Dermis microvascular lymphatic vessel endothelial cell (primary cell): ENCODE data around the gene TAPBP. TPM values are rescaled to one million over a fixed set of nuclear protein-coding genes. Genes with fewer than 3 reads are reported as not detected.
A peak's percentile ranks its signal among the peaks of the same experiment; 100 is the strongest.
"Not testable (repeated sequence)": the region's sequence is repeated elsewhere in the genome, so short reads cannot be mapped to it uniquely, and the experiment has no call there.

Experiments used
- DNase-seq, 2 donors: peaks; one replicate each; pipeline versions ENCODE4 v3.0.0 to v3.0.0-alpha.2; 2010; ENCODE audit warnings: low read depth in 2 of 2
- total RNA-seq: library from RNA; depleted of rRNA; stranded (reverse); fragments of >200 nt; gene quantifications from 2 replicates; pipeline ENCODE4 v1.2.1, GENCODE V29; 2014

Gene TAPBP
- total RNA-seq, 1 donor from 2014 or later, result 47.5 TPM

- DNase-seq, result peak in 1 of 2 donors; percentile 63
These were observed 15.7 kb downstream of the TAPBP start for GRCh38 chr6:33297956-33298772.

DNA sequence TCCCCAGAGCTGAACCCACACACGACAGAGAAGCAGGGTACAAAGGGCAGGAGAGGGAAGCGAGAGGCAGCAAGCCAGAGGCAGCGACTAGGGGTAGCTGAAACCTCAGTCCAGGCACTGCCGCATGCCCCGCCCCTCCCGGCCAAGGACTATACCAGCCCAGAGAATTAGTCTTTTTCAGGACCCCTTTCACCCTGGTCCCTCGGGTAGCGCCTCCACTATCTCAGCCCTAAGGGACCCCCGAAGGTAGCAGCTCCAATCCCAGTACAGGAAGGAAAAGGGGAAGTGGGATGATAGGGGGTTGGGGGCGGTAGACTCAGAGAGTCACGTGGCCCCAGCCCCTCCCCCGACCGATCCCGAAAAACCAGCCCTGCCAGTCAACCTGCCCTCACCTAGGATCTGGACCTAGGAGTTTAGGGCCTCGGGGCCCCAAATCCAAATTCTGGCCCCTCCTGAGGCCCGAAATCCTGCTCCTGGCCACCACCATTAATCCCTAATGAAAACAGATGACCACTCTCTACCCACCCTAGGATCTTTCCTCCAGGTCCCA is 16.4 kb downstream of the TAPBP start:
- no peak for DNase-seq

DNA sequence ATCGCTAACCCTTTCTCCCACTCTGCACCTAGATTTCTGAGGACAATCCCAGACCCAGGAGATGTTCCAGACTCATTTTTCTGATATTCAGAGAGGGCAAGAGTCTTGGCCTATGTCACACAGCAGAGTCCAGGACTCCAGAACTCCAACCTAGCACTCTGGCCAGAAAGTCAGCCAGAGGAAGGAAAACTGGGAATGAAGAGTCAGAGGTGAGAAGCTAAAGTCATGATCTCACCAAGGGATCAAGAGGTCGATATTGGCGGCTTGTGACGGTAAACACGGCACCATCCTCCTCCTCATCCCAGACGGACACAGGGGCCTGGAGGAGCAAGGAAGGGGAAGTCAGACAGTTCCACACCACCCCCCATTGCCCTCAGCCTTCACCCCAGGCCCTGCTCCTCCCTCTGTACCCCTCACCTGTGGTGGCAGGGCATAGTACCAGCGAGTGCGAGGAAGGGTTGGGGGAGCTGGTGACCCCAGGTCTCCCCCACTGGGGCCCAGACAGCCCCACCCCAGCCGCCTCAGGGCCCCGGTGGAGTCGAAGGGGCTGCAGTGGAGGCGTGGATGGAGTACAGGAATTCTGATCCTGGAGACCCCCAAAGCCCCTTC is 17.0 kb downstream of the TAPBP start:
- DNase-seq, result no peak

DNA sequence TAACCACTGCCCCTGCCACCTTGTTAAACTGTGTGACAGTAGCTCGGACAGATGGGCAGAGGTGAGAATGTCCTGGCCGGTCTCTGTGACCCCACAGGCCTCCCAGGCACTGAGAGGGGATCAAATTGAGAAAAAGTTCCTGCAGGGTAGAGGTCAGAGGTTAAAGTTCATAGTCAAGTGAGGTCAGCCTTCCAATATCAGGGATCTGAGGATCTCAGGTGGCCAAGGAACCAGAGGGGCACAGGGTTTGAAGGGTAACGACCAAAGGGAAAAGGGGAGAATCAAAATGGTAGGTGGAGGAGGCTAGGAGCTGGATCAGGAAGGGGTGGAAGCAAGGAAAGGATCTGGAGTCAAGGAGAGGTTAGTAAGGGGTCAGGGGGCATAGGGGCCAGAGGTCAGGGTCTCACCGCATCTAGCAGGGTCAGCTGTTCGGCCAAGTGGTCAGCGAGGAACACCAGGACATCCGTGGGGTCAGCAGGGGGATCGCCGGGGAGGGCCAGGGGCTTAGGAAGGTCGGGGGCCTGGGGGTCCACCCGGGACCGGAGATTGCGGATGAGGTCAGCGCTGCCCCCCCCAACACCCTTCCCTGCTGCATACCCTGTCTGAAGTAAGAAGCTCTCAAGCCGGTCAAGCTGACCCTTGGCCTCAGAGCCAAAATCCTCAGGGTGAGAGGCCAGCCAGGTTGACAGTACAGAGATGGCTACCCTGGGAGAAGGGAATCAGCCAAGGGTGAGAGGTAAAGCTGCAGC is 18.1 kb downstream of the TAPBP start:
- DNase-seq, result no peak

DNA sequence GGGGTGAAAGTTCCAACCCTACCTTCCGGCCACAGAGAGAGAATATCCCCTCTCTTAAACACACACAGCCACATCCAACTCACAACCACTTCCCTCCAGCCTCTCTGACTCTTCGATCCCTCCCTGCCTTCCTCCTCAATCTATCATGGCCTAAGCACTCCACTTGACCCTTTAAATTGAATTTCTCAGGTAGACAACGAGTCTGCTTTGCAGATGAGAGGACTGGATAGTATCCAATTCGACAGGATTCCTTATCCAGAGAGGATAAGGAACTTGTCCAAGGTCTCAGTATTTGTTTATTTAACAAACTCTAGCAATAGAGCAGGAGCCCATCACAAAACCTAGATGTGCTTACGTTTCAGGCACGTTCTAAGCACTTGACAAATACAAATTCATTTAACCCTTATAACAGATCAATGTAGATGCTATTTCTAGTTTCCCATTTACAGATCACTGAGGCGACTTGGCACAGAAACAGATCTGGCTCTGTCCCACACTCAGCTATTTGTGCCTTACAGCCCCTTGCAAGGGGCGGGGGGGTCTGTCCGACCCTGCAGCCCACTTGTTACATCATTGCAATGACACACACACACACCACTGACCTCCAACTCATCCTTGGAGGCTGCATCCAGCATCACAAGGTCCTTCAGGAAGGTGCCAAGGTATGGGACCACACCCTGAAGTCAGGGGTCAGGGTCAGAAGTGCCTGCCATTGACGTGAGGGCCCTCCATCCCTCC is 19.6 kb downstream of the TAPBP start:
- no peak for DNase-seq

- no peak for DNase-seq
These were observed 20.7 kb downstream of the TAPBP start for GRCh38 chr6:33292996-33293682.

GRCh38 chr6:33290459-33290858 is 23.4 kb downstream of the TAPBP start:
- no peak for DNase-seq

GRCh38 chr6:33289784-33290315 is 24.0 kb downstream of the TAPBP start:
- DNase-seq, result peak in 1 of 2 donors; percentile 16

DNA sequence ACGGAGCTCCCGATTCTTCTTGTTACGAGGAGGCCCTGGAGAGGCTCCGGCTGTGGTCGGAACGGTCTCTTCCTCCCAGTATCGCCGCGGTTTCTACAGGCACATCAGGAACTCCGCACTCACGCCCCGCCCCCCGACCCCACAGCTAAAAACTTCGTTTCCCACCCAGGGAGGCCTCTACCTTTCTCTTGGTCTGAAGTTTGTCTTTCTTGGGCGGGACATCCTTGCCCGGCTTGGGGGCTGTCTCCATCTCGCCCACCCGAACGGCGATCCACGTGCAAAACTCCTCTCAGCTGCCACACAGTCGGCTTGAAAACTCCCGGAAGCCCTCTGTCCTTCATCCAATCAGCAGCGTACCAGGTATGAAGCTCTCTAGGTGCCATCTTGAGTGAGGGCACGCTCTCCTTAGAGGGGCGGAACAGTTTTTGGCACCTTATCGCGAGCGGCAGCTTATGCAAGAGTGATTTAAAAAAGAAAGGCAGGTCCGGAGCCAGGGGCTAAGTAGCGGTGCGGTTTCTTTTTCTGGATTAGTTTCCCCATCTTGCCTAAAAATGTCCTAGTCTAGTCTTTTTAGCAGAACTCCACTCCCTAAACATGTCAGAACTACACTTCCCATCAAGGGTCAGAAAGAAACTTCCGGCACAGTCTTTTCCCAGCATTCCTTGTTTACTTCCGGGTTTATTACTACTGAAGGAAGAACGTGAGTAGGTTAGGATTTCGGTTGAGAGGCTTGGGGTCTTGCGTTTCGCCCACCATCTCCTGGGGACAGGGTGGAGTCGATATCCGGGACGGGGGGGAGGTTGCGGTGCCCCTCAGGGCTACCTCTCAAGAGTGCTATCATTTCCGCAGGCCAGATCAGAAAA is 24.7 kb downstream of the TAPBP start, which contains the start of the genes PFDN6 and WDR46:
PFDN6 (plus strand) TSS at position 681 of the 863 bp plus-strand sequence. CDS start 256 bp downstream, outside the sequence.
WDR46 (minus strand) TSS at position 319 of the 863 bp plus-strand sequence; CDS start at position 250, 69 bp downstream.
- peak; percentile 80 to 90 for DNase-seq

DNA sequence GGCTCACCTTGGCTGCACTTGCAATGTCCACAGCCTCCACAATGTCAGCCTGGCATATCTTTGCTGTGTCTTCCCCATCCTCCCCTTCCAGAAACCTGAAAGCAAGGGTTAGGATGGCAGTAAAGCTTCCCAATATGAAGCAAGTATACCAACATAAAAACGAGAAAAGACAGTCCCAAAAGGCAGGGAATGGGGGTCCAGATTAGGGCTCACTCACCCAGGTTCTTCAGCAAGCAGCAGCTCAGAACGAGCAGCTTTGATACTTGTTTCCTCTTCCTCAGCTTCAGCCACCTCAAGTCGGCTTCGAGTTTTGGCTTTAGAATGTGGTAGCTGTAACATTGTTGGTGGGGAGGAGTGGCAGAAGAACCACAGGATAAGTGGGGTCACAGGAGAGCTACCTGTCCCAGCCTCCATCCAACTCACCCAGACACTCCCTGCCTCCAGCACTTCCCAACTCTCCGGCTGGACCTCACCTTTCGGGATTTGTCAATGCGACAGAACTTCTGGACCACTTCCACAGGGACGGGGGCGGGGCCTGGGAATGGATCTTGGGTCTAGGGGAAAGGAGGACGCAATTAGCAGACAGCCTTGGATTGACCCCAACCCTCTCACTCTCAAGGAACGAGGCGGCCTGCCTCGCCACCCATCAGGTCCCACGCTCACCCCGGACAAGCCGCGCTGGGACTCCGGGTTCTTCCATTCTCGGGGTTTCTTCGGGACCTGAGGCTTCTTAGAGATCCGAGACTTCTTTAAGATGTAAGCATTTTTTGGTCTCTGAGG is 25.5 kb downstream of the TAPBP start:
- DNase-seq, result no peak

DNA sequence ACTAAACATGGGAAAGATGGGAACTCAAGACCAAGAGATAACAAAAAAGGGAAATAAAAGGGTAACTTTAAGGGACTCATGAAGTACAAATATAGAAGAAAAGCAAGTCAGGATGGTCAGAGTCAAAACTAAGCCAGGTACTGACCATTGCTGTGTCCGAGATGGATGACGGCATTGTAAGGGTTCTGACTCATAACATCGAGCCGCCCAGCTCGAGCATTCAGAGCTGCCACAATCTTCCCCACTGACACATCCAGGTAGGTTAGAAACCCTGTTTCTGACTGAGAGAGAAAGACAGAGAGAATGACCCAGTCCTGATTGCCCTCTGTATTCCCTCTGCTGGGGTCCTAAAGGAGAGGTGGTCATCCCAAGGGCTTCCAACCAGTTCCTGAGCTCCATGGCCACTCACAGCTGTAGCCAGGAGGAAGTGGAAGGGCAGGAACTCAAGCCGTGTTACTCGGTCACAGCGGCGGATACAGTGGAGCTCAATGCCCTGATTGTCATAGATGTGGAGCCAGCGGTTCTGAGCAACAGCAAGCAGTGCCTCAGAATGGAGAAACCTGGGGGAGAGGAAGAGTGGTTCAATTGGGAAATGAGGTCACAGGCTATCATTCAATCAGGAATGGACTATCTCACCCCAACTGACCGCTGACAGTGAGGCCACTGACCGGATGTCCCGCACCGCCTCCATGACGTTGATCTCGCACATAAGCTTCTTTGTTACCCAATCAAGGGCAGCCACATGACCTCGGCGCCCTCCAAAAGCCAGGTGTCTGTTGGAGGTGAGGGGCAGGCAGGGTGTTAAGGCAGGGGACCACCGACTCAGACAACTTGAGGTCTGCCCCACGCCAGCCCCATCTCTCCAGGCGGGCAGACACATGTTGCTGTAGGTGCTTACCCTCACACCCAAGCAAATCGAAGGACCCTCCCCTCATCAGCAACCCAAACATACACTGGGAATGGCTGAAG is 26.6 kb downstream of the TAPBP start:
- DNase-seq, result no peak

DNA sequence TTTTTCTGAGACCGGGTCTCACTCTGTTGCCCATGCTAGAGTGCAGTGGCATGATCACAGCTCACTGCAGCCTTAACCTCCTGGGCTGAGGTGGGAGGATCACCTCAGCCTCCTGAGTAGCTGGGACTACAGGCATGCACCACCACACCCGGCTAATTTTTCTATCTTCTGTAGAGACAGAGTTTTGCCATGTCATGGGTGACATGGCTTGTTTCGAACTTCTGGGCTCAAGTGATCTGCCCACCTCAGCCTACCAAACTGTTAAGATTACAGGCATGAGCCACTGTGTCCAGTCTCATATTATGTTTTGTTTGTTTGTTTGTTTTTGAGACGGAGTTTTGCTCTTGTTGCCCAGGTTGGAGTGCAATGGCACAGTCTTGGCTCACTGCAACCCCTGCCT is 28.7 kb downstream of the TAPBP start:
- DNase-seq, result not testable (repeated sequence)

DNA sequence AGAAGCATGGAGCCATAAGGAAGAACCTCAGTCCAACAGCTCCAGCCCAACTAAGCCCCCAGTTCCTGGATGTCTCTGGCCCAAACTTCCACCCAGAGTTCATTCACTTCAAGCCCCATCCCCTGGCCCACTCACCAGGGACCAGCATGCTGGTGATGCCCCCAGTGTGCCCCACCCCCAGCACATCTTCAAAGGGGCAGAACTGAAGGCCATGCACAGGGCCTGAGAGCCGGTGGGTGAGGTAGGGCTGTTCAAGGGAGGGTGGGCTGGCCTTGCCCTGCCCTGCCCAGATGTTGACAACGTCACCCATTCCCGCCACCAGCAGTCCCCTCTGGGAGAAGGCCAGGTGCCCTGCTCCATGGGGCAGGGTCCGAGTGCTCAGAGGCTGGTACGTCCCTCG is 33.3 kb downstream of the TAPBP start:
- DNase-seq, result no peak

DNA sequence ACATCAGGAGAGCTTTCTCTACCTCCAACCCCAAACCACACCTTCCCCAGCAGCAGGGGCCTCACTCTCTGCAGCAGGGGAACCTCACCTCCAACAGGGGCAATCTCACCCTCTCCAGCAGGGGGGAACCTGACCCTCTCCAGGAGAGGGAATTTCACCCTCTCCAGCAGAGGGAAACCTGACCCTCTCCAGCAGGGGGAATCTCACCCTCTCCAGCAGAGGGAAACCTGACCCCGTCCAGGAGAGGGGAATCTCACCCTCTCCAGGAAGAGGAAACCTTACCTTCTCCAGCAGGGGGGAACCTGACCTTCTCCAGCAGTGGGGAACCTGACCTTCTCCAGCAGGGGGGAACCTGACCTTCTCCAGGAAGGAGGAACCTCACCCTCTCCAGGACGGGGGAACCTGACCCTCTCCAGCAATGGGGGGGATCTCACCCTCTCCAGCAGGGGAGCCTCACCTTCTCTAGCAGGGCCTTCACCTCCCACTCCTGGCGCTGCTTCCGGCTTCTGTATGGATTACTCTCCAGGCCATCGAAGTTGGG is 33.8 kb downstream of the TAPBP start:
- peak in 1 of 2 donors; percentile 79 for DNase-seq

DNA sequence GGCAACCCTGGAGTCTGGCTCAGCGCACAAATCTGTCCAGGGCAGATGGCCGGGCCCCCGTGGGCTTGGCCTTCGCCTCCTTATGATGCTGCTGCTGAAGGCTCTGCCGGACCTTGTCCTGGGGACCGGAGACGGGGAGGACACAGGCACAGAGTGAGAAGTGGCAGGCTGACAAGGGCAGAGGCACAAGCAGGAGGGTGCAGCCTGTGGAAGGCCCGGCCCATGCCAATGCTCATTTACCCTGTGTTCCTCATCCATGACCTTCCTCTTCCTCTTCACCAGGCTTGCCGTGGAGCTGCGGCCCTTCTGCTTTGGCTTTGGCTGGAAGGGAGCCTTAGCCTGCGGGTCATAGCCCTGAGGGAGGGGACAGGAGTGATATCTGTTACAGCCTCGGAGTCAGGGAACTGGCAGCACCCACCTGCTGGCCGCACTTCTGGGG is 34.6 kb downstream of the TAPBP start:
- no peak for DNase-seq

GRCh38 chr6:33278810-33279209 is 35.1 kb downstream of the TAPBP start:
- DNase-seq, result no peak

- no peak for DNase-seq
These were observed 35.5 kb downstream of the TAPBP start for GRCh38 chr6:33278392-33278741.
